Muscle layer of duodenum (tissue), 2 donors: Measurements from ENCODE around the gene FLNB.

ENCODE experiments used
- H3K27ac ChIP-seq: one replicate; pipeline ENCODE4 v1.7.0; 2013; ENCODE audit warnings: mild to moderate bottlenecking, low read length
- H3K27me3 ChIP-seq: one replicate; pipeline ENCODE4 v1.7.0; 2013; ENCODE audit warnings: low read depth, mild to moderate bottlenecking, control low read depth, low read length
- H3K36me3 ChIP-seq, 2 donors: one replicate each; pipeline ENCODE4 v1.7.0; 2013; ENCODE audit warnings: low read length in 2 of 2, control low read depth in 1 of 2, mild to moderate bottlenecking in 1 of 2; ENCODE audit not compliant: insufficient read depth in 2 of 2, control insufficient read depth in 1 of 2
- H3K4me1 ChIP-seq, 2 donors: one replicate each; pipeline ENCODE4 v1.7.0; 2013; ENCODE audit warnings: low read length in 2 of 2, mild to moderate bottlenecking in 2 of 2, control low read depth in 1 of 2, moderate library complexity in 1 of 2; ENCODE audit not compliant: insufficient read depth in 2 of 2, control insufficient read depth in 1 of 2
- H3K4me3 ChIP-seq, 2 donors: one replicate each; pipeline ENCODE4 v1.7.0; 2013; ENCODE audit warnings: low read length in 2 of 2, low read depth in 1 of 2, mild to moderate bottlenecking in 1 of 2
- H3K9me3 ChIP-seq, 2 donors: one replicate each; pipeline ENCODE4 v1.7.0; 2013; ENCODE audit warnings: low read length in 2 of 2, control low read depth in 1 of 2, mild to moderate bottlenecking in 1 of 2; ENCODE audit not compliant: control insufficient read depth in 1 of 2
- donor health status: healthy.

The FLNB gene

GRCh38 chr3:58106061-58106460 lies 97.8 kb downstream of the FLNB start:
- no peaks in the 10 kb centered on the region for H3K27me3 ChIP-seq
- no peak overlapping the region for H3K4me3 ChIP-seq
- peaks cover 5 to 31% of the 10 kb centered on the region in 2 donors for H3K4me1 ChIP-seq
- peaks cover 39 to 62% of the 10 kb centered on the region in 2 donors for H3K36me3 ChIP-seq
- no peak overlapping the region for H3K27ac ChIP-seq
- H3K9me3 ChIP-seq = no peaks in the 10 kb centered on the region

DNA sequence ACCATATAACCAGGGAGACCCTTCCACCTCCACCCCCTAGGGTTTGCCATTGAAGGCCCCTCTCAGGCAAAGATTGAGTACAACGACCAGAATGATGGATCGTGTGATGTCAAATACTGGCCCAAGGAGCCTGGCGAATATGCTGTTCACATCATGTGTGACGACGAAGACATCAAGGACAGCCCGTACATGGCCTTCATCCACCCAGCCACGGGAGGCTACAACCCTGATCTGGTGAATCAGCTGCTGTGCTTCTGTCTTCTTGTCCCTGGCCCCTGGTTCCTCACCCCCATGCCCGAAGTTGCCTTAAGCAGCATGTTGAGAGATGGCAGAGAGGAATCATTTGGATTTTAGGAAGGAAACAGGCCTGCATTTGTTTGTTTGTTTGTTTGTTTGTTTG lies 98.4 kb downstream of the FLNB start:
- H3K4me3 ChIP-seq = no peak overlapping the region
- peaks cover 2 to 31% of the 10 kb centered on the region in 2 donors for H3K4me1 ChIP-seq
- H3K9me3 ChIP-seq = no peaks in the 10 kb centered on the region
- no peak overlapping the region for H3K27ac ChIP-seq
- H3K27me3 ChIP-seq = no peaks in the 10 kb centered on the region
- peaks cover 45 to 61% of the 10 kb centered on the region in 2 donors for H3K36me3 ChIP-seq

GRCh38 chr3:58107597-58107996 lies 99.4 kb downstream of the FLNB start:
- Histone ChIP-seq H3K27ac (no peak overlapping the region), H3K27me3 (no peaks in the 10 kb centered on the region), H3K36me3 (peaks cover 55 to 63% of the 10 kb centered on the region in 2 donors), H3K4me1 (peaks cover 0 to 26% of the 10 kb centered on the region in 2 donors), H3K4me3 (no peak overlapping the region), H3K9me3 (no peaks in the 10 kb centered on the region)

- Histone ChIP-seq H3K4me1 (peaks cover 0 to 5% of the 10 kb centered on the region in 2 donors), H3K27ac (no peak overlapping the region), H3K4me3 (no peak overlapping the region), H3K36me3 (peaks cover 63 to 67% of the 10 kb centered on the region in 2 donors), H3K9me3 (no peaks in the 10 kb centered on the region), H3K27me3 (no peaks in the 10 kb centered on the region)
These were observed 101.5 kb downstream of the FLNB start for GRCh38 chr3:58109752-58110151.

DNA sequence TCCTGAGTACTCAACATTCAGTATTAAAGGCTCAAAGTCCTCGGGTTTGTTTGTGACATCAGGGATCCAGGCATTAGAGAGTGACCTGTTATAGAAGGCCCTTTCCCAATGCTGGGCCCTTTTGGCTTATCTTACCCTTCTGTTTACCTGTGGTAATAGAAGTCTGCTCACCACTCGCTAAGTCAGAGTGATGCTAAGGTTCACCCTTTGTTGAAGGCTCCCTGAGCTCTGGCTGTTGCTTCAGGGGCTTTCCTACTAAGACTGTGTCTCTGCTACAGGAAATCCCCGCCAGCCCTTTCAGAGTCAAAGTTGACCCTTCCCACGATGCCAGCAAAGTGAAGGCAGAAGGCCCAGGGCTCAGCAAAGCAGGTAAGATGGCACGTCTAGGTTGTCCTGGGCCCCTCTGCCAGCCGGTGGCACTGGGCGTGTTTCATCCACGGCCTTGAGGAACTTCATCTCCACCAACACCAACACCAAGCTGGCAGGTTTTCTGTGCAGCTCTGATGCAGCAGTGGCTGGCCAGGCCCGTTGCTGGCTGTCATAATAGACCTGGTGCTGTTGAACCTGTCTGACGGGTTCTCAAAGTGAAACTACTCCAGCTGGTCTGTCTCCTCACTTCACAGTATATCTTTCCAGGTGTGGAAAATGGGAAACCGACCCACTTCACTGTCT lies 103.4 kb downstream of the FLNB start:
- Histone ChIP-seq H3K36me3 (peaks cover 64 to 70% of the 10 kb centered on the region in 2 donors), H3K27ac (peak overlapping the region; percentile 48)

DNA sequence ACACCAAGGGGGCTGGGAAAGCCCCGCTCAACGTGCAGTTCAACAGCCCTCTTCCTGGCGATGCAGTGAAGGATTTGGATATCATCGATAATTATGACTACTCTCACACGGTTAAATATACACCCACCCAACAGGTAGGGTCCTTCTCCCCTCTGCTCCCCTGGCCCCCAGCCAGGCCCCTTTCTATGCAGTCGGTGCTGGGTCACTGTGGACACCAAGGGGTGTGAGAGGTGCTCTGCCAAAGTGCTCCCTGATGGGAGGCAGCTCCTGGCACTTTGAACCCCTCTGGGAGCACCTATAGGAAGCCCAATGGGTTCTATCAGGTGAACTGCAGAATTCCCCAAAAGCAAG lies 103.9 kb downstream of the FLNB start:
- Histone ChIP-seq H3K27ac (no peak overlapping the region), H3K4me3 (no peak overlapping the region), H3K9me3 (no peaks in the 10 kb centered on the region), H3K36me3 (peaks cover 62 to 67% of the 10 kb centered on the region in 2 donors), H3K4me1 (peaks cover 0 to 5% of the 10 kb centered on the region in 2 donors), H3K27me3 (no peaks in the 10 kb centered on the region)

More for the DNA sequence above, 103.4 kb downstream of the FLNB start:
- no peaks in the 10 kb centered on the region for H3K9me3 ChIP-seq
- H3K27me3 ChIP-seq = no peaks in the 10 kb centered on the region
- H3K4me3 ChIP-seq = no peak overlapping the region
- peaks cover 0 to under 1% of the 10 kb centered on the region in 2 donors for H3K4me1 ChIP-seq

- Histone ChIP-seq H3K27me3 (no peaks in the 10 kb centered on the region), H3K27ac (no peak overlapping the region), H3K9me3 (no peaks in the 10 kb centered on the region), H3K4me1 (peaks cover 3 to 21% of the 10 kb centered on the region in 2 donors), H3K4me3 (no peak overlapping the region), H3K36me3 (peaks cover 51 to 60% of the 10 kb centered on the region in 2 donors)
These were observed 107.0 kb downstream of the FLNB start for GRCh38 chr3:58115175-58115574.

GRCh38 chr3:58116161-58116955 lies 108.1 kb downstream of the FLNB start:
- peak overlapping the region; percentile 72 for H3K27ac ChIP-seq
- H3K9me3 ChIP-seq = no peaks in the 10 kb centered on the region
- peaks cover 11 to 27% of the 10 kb centered on the region in 2 donors for H3K4me1 ChIP-seq
- H3K36me3 ChIP-seq = peaks cover 49 to 64% of the 10 kb centered on the region in 2 donors
- H3K27me3 ChIP-seq = no peaks in the 10 kb centered on the region
- no peak overlapping the region for H3K4me3 ChIP-seq

GRCh38 chr3:58116985-58117384 lies 108.8 kb downstream of the FLNB start:
- Histone ChIP-seq H3K27ac (peak overlapping the region; percentile 72), H3K4me3 (no peak overlapping the region), H3K4me1 (peaks cover 11 to 27% of the 10 kb centered on the region in 2 donors), H3K27me3 (no peaks in the 10 kb centered on the region), H3K9me3 (no peaks in the 10 kb centered on the region), H3K36me3 (peaks cover 47 to 63% of the 10 kb centered on the region in 2 donors)

DNA sequence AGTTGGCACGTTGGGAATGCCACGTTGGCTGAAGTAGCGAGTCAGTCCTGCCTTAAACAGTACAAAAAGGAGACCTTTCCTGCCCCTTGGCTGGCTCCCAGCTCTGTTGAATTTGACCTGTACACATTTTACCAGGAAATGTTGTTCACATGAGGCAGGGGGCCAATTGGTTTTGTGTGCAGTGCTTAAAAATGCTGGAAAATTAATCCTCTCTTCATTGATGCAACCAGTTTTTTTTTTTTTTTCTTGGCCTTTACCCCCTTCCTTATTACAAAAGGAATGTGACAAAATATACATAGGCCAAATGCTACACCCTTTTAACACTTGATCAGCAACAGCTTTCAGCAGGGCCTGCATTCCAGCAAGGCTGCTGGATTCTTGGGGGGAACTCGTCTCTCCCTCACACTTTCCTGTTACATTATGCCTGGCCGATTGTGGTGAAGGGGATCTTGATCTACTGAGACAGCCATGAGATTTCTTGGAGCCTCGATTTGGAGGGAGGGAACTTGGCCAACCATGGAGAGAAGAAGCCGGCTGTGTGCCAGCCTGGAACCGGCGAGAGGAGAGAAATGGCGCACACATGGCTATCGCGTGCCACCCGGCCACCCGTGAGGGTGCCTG lies 109.4 kb downstream of the FLNB start:
- no peaks in the 10 kb centered on the region for H3K27me3 ChIP-seq
- peak overlapping the region; percentile 72 for H3K27ac ChIP-seq
- peaks cover 44 to 61% of the 10 kb centered on the region in 2 donors for H3K36me3 ChIP-seq
- peaks cover 11 to 27% of the 10 kb centered on the region in 2 donors for H3K4me1 ChIP-seq
- H3K4me3 ChIP-seq = no peak overlapping the region
- H3K9me3 ChIP-seq = no peaks in the 10 kb centered on the region

- no peaks in the 10 kb centered on the region for H3K27me3 ChIP-seq
- H3K36me3 ChIP-seq = peaks cover 51 to 57% of the 10 kb centered on the region in 2 donors
- H3K27ac ChIP-seq = no peak overlapping the region
- H3K9me3 ChIP-seq = no peaks in the 10 kb centered on the region
- H3K4me3 ChIP-seq = no peak overlapping the region
- H3K4me1 ChIP-seq = peaks cover 11 to 27% of the 10 kb centered on the region in 2 donors
These were observed 111.0 kb downstream of the FLNB start for GRCh38 chr3:58119186-58119585.
